GM18951 (cell line): ENCODE measurements around the gene GSTA5.
"Not testable (repeated sequence)": the region's sequence is repeated elsewhere in the genome, so short reads cannot be mapped to it uniquely, and the experiment has no call there.

Experiments
- POLR2A ChIP-seq: IDR thresholded peaks from 4 replicates; pipeline ENCODE4 v1.6.1; 2011; ENCODE audit warnings: mild to moderate bottlenecking; ENCODE audit not compliant: insufficient read length, insufficient read depth; ENCODE audit errors: extremely low read depth
- in situ Hi-C: fragments of 300-500 bp; cut with MboI; formaldehyde crosslinking; loops from one replicate; pipeline ENCODE4 v1.12.0; 2022; ENCODE audit warnings: low sequenced_read_pairs, mixed read lengths, inconsistent platforms; ENCODE audit not compliant: unreplicated experiment

The GSTA5 gene

GRCh38 chr6:52868240-52868639 is 27.6 kb upstream of the GSTA5 start:
- no peak for TF ChIP-seq POLR2A
- in situ Hi-C loops = no loop called here

GRCh38 chr6:52861151-52861550 is 20.5 kb upstream of the GSTA5 start:
- in situ Hi-C loops = not testable (repeated sequence)

GRCh38 chr6:52858416-52858815 is 17.8 kb upstream of the GSTA5 start:
- no peak for TF ChIP-seq POLR2A
- in situ Hi-C loops = no loop called here

- in situ Hi-C loops = not testable (repeated sequence)
These were observed 15.5 kb upstream of the GSTA5 start for GRCh38 chr6:52856137-52856536.

- in situ Hi-C loops = no loop called here
- TF ChIP-seq POLR2A = no peak
These were observed 8.5 kb upstream of the GSTA5 start for GRCh38 chr6:52849137-52849536.

- no peak for TF ChIP-seq POLR2A
- in situ Hi-C loops = no loop called here
These were observed 5.4 kb upstream of the GSTA5 start for GRCh38 chr6:52846002-52846401.

GRCh38 chr6:52843605-52844004 is 3.0 kb upstream of the GSTA5 start:
- TF ChIP-seq POLR2A = no peak
- in situ Hi-C loops = no loop called here

- no peak for TF ChIP-seq POLR2A
- in situ Hi-C loops = no loop called here
These were observed 1.2 kb downstream of the GSTA5 start for GRCh38 chr6:52839124-52840055.

GRCh38 chr6:52834481-52834880 is 6.1 kb downstream of the GSTA5 start:
- in situ Hi-C loops = no loop called here
- no peak for TF ChIP-seq POLR2A

- in situ Hi-C loops = not testable (repeated sequence)
These were observed 9.7 kb downstream of the GSTA5 start for GRCh38 chr6:52830869-52831268.

- in situ Hi-C loops = loop anchor here (5.0 kb wide), 1 partner anchor 42 kb away; no protein-coding TSS in a partner anchor
- no peak for TF ChIP-seq POLR2A
These were observed 11.4 kb downstream of the GSTA5 start for GRCh38 chr6:52829046-52829817.

- in situ Hi-C loops = loop anchor here (5.0 kb wide), 1 partner anchor 41 kb away; no protein-coding TSS in a partner anchor
These were observed 12.0 kb downstream of the GSTA5 start for GRCh38 chr6:52828621-52829020.

- in situ Hi-C loops = loop anchor here (5.0 kb wide), 1 partner anchor 40 kb away; no protein-coding TSS in a partner anchor
These were observed 13.4 kb downstream of the GSTA5 start for GRCh38 chr6:52827073-52827783.
